ENCODE results near the gene TCF7. TPM values are rescaled to one million over a fixed set of nuclear protein-coding genes. Genes with fewer than 3 reads are reported as not detected.
"Not testable (repeated sequence)": the region's sequence is repeated elsewhere in the genome, so short reads cannot be mapped to it uniquely, and the experiment has no call there.

The TCF7 gene
- polyA plus RNA-seq, 3 donors, result 13.2 to 14.6 (median 13.3) TPM

DNA sequence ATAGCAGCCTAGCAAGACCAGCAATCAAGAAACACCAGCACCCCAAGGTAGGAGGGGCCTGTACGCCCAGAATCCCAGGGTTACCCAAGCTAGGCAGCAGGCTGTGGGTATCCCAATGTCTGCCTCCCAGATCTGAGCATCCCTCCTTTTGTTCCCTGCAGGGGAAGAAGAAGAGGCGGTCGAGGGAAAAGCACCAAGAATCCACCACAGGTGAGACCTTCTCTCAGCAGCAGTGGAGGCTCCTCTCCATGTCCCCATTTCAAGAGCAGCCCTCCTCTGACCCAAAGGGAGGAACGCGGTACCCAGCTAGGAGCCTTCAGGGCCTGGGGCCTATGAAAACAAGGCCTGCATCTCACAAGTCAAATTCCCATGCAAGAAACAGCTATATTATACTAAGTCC, 28.9 kb downstream of the TCF7 start:
- DNase-seq, result no peak

DNA sequence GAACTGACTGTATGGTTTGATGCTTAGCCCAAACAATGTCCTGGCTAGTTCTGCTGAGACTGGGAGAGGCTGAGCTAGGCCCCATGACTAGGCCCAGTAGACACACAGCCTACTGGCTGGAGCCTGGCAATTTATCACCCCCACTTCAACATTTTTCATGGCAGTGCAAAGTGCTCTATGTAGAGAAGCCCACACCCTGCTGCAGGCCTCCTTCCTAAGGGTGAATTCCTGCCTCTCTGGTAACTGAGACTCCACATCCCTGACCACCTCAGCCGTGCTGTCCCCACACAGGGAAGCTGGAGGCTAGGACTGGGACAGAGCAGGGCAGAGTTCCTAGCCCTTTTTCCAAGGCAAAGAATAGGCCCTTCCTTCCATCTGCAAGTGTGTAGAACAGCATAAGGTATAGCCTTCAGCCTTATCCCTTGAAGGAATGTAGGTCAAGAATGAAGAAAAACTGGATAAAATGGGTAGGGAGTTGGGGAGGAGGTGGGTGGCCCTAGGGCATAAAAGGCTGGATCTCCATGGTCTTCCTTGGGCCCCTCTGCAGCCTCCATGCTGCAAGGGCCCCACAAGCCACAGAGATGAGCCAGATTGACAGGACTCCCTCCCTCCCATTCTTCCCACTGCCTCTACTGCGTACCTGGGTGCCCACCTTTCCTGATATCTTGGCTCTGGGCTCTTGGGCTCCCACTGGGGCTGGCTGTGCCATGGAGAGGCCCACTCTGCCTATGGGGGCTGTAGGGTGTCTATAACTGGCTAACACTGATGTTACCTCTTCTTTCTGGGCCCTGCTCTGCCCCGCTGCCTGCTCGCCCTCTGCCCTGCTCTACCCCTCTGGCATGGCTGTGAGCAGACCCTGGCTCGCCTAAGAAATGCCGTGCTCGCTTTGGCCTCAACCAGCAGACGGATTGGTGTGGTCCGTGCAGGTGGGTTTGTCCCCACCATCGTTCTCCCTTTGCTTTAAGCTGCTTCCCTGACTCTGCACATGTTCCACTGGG, 29.8 kb downstream of the TCF7 start:
- DNase-seq, result no peak

DNA sequence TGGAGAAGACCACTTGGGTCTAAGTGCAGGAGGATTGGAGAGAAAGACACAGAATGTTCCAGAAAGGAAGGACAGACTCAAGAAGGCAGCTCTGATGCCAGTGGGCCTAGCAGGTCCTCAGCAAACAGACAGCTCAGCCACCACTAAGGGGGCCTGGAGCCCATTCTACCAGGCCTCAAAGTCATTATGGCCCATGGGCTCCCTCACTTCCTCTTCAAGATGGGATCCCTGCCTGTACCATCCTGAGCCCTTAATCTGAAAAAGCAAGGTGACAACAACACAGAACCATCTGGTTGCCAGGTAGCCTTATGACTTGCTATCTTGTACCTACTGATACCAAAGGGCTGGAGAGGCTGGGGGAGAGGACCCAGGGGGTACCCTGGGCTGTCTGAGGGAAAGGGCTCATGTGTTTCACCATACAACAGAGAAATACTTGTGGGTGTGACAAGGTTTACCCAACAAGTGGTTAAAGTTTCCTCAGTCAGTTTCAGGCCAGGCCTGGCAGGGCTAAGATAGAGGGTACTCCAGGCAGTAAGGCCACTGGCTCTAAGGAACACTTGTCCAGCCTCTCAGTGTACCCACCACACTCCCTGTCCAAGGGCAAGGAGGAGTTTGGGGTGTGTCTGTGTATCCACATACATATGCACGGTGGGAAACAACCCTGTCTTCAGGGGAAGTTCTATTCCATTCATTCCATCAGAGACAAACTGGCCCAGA, 30.7 kb downstream of the TCF7 start:
- no peak for DNase-seq

DNA sequence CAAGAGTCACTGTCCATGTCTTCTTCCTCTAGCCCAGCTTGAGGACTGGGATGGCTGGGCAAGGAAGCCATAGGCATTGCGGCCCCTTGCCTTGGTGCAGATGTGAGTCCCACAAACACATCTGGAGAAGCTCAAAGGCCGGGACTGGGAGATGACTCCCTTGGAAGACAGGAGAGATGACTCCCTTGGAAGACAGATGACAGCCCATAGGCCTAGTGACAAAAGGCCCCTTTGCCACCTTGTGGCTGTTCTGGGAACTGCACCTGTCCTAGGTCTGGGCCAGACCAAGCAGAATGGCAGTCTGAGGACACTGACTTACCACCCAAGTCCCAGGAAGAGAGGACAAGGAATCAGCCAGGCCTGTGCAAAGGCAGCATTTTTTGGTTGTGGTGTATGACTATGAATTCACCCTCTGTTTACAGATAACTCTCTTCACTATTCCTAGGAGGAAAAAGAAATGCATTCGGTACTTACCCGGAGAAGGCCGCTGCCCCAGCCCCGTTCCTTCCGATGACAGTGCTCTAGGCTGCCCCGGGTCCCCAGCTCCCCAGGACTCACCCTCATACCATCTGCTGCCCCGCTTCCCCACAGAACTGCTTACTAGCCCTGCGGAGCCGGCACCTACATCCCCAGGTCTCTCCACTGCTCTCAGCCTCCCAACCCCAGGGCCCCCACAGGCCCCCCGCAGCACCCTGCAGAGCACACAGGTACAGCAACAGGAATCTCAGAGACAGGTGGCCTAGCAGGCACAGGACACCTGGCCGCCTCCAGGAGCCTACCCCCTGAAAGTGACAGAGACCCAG, 31.5 kb downstream of the TCF7 start:
- DNase-seq, result peak; percentile 56

DNA sequence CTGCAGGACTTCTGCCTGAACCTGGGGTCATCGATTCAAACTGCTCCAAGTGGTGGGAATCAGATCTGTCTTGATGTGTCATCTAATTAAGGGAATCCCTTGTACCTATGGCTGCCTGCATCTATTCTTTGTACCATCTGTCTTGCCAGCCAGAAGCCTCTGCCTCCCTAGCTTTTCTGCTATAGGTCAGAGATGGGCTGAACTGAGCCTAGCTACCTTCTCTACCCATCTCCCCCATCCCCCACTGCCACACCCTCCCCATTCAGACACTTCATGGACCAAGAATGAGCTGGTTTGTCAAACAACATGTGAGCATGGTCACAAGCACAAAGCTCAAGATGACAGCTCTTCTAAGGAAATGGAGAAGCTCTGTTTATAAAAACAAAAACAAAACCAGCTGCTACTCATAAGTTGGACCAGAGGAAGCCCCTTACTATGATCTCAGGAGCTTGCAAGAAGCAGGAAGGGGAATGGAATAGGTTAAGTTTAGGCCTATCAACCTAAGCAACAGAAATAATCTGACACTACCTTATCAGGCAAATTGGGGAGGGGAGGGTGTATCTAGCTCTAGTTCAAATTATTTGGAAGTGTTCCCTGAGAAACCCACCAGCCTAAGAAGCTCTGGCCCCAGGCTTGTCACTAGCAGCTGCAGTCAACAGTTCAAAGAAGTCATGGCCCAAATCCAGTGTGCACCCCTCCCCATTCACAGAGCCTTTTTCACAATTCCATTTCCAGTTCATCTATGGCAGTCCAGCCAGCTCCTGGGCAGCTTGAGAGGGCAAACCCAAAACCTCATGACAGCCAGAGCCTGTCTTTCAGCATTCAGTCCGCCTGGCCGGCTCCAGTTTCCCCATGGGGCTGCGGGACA, 32.4 kb downstream of the TCF7 start:
- DNase-seq, result no peak

DNA sequence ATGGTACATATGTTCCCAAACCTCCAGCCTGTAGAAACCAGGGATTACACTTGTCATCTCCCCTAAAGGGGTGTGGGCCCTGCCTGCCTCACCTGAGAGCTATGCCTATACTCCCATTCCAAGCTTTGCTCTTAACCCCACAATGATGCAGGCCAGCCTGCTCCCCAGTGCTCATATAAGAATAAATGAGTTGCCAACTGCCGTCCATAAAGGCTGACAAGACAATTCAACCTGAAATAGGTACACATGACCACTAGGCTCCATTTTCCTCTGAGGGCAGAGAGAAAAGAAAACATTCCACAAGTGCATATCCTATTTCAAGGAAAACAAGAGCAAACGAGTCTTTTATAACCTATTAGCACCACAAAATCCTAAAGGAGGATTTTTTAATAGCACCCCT, 33.8 kb downstream of the TCF7 start:
- DNase-seq, result peak; percentile 65

DNA sequence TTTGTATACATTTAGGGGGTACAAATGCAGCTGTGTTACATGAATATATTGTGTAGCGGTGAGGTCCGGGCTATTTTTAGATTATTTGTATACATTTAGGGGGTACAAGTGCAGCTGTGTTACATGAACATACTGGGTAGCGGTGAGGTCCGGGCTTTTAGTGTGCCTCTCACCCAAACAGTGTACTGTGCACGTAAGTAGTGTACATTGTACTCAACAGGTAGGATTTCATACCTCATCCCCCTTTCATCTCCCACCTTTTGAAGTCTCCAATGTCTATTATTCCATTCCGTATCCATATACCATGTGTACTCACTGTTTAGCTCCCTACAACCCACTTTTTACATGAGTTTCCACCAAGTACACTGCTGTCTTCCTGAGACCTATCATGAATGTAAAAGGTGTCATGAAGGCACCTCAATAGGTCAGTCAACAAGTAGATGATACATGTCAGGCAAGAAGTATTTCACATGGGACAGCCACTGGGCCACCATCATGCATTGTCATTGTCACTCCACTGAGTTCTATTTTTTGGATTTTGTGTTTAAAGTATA, 34.6 kb downstream of the TCF7 start:
- no peak for DNase-seq

DNA sequence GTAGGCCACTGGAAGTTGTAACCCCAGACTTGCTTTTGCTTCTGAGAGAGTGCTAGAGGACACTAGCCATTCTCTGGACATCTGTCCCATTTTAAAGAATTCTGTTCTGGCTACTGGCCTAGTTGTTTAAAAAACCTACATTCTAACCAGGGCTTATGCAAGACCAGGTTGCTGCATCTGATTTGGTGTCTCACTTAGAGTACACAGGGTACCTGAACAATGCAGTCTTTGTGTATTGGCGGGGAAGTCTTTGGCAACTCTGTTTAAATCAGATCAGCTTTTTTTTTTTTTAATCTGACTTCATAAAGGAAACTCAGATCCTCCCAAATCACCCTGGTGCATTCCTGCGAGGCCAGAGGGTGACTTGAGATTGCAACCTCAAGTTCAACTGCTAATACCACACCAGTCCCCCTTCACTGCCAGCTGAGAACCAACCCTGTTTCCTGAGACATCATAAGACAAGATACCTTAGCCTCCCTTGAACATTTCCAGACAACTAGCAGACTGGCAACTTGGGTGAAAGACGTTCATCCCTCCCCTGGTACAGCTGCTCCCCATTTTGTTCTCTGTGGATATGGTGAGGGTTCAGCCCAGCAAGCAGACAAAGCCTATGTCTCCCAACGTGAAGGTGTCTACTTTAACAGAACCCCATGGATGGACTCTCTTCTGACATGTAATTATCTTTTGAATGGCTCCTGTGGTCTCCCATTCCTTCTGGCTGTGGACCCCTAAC, 35.3 kb downstream of the TCF7 start:
- no peak for DNase-seq

DNA sequence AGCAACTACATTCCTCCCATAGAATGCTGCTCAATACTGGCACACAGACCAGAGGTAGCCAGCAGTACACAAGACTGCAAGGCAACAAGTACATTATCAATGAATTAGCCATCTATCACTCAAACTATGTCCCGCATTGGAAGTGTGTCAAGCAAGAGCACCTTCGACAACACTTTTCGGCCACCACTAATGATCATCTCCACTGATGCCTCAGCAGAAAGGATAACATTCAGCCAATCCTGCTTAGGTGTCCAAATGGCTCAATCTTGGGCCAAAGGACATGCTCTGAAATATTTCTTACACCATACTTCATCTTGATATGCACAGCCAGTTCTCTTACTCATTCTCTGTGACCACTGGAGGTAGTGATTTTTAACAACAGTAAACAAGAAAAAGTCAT, 37.2 kb downstream of the TCF7 start:
- no peak for DNase-seq

DNA sequence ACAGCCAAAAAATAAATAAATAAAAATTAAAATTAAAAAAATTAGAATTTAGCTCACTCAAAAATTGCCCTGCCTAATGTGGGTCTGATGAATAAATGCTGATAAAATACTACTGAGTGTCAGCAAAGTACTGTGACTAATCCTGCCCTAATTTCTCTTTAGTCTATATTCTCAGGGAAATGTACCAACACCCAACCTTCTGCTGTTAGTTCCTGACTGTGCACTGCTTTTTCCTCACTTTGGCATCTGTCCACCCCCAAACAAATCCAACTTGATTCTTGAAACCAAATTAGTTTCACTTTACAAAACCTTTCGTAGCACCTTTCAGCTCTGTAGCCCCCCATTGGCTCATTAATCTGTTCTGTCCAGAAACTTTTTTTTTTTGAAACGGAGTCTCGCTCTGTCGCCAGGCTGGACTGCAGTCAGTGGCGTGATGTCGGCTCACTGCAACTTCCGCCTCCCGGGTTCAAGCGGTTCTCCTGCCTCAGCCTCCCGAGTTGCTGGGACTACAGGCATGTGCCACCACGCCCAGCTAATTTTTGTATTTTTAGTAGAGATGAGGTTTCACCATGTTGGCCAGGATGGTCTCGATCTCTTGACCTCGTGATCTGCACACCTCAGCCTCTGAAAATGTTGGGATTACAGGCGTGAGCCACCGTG, 37.8 kb downstream of the TCF7 start:
- DNase-seq, result not testable (repeated sequence)

DNA sequence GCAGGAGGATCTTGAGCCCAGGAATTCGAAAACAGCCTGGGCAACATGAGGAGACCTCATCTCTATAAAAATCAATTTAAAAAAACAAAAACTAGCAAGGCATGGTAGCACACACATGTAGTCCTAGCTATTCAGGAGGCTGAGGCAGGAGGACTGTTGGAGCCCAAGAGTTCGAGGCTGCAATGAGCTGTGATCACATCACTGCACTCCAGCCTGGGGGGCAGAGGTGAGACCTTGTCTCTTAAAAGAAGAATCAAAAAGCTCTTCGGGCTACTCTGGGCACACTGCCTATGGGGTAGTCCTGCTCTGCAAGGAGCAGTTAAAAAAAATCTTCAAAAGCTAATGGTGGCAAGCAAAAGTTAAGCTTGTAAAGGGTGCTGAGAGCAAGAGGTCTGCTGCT, 38.8 kb downstream of the TCF7 start:
- no peak for DNase-seq

DNA sequence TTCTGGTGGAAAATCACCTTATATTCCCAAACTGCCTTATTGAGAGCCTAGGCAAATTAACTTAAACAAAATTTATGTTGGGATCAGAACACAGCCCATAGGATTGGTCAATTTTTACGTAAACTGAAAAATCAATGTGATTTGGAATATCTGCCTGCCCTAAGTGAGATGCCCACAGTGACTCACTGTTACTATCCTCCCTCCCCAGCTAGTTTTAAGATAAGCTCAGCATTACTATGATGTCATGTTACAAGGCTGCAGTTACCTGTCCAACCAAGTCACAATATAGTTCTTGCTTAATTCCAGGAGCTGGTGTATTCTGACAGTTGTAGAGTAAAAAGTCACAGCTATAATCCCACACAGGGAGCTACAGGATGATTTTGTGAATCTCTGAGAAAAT, 39.2 kb downstream of the TCF7 start:
- no peak for DNase-seq

DNA sequence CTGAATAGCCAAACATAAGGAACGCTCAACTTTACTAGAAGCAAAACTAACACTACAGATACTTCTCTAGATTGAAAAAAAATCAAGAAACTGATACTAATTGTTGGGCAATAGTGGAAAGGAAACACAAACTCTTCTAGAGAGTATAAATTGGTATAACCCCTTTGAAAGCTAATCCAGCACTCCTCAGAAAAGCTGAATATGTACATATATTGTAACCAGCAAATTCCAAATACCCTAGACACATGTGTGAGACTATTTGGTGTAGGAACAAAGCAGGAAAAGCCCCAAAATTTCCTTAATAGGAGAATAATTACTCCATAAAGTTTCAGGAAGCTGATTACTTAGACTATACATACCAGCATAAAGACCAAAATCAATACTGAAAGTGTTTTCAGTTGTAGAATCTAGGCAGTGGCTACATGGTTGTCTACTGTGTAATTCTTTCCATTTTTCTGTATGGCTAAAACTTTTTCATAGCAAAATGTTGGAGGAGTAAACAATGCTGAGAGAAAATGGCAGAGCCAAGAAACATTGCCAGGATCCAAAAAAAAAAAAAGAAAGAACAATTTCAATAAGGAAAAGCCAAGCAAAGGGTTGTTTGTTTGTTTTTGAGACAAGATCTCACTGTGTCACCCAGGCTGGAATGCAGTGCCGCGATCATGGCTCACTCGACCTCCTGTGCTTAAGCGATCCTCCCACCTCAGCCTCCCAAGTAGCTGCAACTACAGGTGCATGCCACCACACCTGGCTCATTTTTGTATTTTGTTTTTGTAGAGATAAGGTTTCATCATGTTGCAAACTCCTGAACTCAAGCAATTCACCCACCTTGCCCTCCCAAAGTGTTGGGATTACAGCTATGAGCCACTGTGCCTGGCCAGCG, 47.3 kb downstream of the TCF7 start:
- DNase-seq, result no peak

DNA sequence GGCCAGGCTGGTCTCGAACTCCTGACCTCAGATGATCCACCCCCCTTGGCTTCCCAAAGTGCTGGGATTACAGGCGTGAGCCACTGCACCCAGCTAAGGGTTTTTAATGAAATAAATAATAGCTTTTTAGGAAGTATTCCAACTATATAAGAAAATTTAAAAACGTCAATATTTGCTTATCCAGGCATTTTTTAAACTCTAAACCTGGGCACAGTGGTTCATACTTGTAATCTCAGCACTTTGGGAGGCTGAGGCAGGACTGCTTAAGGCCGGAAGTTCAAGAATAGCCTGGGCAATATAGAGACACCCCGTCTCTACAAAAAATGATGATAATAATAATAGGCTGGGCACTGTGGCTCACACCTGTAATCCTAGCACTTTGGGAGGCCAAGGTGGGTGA, 48.1 kb downstream of the TCF7 start:
- DNase-seq, result no peak

DNA sequence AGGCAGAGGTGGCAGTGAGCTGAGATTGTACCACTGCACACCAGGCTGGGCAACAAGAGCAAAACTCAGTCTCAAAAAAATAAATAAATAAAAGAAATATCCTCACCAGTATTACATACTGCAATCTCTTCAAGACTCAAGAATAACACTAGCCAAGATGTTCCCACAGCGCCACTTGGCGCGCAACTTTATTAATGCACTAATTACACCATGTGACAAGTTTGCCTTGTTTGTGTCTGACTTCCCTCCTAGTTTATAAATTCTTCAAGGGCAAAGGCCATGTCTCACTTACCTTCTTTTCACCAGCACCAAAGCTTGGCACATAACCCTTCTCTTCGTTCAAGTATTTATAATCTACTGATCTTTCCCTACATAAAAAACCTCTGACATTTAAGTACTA, 57.5 kb downstream of the TCF7 start:
- DNase-seq, result no peak

DNA sequence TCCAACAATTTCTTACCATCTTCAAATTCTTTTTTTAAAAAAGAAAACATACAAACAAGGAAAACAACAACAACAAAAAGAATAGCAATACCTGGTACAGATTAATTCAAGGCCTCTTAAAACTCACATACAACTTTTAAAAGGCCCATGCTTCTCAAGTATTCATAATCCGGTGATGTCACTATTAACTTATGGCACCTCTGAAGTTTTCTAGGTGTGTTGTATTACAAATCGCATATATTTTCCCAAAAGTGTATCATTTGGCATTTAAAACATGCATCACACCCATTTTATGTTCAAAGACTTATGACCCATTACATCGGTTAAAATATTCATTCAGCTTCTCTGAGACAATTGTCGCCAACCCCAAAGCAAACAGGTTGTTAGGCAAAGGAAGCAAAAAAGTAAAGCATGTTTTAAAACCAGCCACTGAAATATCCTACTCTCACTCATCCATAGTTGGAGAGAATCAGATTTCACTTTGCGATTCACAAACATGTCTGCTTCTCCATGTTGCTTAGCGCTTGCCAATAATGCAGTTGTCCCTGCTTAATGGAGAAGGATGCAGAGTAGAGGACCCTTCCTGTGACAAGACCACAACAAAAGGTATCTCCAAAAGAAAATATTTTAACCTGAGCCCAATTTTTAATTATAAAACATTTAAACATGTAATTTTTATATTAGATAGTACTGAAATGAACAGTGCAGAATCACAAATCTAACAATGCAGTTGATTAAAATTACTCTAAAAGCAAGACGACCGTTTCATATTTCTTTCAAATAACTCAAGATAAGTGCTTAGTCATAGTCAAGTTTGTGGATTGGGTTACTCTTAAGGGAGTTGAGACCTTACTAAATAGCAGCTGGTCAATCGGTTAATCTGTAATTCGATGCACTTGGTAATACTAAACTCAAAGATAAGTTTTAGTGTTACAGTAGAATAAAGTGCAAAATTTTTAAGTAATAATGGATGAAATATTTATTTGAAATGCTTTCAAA, 60.7 kb downstream of the TCF7 start:
- DNase-seq, result peak; percentile 33

DNA sequence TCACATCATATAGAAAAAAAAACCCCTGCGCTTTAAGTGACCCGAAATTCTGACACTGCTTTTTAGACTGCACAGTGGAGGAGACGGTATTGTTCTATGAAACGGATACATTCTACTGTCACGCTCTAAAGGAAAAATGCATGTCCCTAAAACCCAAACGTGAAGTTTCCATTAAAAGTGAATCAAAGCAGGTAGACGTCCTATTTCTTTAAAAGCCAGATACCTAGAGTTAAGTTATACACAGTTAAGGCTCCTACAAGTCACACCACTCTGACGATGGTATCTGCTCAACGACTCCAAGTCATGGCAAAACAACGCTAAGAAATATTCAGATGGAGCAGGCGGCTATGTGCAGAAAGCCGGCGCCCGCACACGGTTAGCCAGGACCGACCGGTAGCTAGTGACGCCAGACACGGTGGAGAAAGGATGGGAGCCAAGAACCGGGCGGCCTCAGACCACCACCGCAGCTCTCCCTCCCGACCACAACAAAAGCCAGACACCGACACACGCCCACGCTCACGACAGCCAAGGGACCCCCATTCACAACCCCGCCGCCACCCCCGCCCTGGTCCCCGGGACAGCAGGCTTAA, 61.5 kb downstream of the TCF7 start:
- DNase-seq, result peak; percentile 30
